ENCODE results near the gene ARHGEF17.

Gene ARHGEF17

DNA sequence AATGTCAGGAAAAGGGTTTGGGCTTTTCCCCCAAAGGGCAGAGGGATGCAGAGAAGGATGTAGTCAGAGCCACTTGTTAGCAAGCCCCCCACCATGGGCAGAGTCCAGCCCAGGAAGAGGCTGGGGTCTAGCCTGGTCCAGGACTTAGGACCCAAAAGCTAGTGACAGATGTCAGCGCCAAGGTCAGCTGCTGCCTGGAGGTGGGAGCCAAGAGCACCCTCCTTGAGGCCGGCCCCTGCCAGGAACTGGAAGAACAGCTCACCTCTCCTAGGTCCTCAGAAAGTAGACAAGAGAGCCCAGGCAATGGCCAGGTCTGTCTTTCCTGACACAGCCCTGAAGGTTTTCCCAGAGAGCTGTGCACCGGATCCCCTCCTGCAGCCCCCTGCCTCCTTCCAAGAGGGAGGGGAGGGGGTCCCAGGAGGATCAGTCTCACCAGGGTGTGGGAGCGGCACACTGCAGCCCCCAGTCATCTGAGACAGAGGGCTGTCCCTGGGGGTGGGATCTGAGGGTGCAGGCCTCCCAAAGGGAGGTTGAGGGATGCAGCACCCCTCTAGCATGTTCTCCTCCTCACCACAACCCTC lies 14.6 kb upstream of the ARHGEF17 start:
- no peak for DNase-seq

DNA sequence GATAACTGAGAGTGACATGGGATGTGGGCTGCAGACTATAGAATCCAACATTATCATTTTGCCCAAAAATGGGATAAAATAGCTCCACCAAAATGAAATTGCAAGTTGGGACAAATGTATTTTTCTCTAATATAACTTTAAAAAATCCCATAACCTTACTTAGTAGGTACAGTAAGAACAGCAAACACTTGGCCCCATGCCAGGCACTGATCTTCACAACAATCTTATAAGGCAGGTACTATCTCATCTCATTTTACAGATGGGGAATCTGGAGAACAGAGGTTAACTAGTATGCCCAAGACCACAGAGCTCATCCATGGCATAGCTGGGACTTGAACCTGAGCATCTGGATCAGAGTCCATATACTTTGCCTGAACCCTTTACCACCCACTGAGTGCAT lies 13.5 kb upstream of the ARHGEF17 start:
- DNase-seq: no peak

DNA sequence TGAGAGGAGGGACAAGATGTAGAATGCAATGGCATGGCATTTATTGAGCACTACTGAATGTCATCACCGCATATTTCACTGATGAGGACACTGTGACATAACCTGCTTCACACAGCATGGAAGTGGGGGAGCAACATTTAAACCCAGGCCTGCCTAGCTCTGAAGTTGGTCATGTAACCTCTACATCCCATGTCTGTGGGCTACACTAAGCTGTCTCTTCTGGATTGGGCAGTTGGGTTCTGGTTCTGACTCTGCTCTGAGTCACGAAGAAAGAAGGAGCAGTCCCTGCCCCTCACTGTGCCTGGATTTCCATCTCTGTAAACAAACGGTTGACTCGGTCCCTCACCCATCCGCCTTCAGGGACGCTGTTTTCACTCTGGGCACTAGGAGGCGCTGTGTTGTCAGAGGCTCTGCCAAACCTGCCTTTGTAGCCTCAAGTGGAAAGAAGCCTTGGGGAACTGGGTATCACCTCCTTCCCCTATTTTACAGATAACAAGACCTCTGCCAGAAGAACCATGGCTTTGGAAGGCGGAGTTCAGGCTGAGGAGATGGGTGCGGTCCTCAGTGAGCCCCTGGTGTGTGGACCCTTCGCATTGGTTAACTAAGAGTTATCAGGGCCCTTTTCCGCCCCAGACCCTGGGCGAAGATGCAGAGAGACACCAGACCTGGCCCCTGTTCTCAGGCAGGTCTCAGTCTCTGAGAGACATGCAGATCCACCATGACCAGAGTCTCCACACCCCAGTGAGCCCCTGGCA lies 12.7 kb upstream of the ARHGEF17 start:
- DNase-seq: peak; percentile 73

DNA sequence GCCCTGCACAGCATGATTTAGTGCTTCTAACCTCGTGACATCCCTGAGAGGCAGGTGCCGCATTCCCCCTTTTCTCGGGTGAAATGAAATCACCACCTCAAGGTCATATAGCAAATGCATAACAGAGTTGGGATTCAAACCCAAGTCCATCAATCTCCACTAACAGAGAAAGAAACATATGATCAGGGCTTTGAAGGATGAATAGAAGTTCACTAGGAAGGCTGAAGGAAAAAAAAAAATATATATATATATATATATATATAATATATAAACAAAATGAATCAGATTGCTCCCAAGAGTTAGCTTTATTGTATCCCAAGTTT lies 12.1 kb upstream of the ARHGEF17 start:
- DNase-seq: no peak

DNA sequence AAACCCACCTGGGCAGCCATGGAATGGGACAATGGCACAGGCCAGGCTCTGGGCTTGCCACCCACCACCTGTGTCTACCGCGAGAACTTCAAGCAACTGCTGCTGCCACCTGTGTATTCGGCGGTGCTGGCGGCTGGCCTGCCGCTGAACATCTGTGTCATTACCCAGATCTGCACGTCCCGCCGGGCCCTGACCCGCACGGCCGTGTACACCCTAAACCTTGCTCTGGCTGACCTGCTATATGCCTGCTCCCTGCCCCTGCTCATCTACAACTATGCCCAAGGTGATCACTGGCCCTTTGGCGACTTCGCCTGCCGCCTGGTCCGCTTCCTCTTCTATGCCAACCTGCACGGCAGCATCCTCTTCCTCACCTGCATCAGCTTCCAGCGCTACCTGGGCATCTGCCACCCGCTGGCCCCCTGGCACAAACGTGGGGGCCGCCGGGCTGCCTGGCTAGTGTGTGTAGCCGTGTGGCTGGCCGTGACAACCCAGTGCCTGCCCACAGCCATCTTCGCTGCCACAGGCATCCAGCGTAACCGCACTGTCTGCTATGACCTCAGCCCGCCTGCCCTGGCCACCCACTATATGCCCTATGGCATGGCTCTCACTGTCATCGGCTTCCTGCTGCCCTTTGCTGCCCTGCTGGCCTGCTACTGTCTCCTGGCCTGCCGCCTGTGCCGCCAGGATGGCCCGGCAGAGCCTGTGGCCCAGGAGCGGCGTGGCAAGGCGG lies 11.4 kb upstream of the ARHGEF17 start:
- DNase-seq: no peak

DNA sequence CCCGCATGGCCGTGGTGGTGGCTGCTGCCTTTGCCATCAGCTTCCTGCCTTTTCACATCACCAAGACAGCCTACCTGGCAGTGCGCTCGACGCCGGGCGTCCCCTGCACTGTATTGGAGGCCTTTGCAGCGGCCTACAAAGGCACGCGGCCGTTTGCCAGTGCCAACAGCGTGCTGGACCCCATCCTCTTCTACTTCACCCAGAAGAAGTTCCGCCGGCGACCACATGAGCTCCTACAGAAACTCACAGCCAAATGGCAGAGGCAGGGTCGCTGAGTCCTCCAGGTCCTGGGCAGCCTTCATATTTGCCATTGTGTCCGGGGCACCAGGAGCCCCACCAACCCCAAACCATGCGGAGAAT lies 10.9 kb upstream of the ARHGEF17 start:
- no peak for DNase-seq

DNA sequence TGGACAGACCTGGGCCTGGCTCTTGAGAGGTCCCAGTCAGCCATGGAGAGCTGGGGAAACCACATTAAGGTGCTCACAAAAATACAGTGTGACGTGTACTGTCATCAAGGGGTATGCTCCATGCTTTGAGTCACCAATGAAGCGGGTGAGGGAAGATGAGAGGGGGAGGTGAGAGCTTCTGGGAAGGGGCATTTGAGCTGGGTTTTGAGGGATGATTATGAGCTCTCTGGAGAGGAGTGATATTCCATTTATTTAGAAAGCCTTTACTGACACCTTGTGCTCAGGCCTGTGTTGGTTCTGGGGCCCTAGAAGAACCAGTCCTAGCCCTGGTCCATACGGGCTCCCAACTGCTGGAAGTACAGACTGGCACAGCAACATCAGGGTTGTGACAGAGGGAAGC lies 10.4 kb upstream of the ARHGEF17 start:
- no peak for DNase-seq

DNA sequence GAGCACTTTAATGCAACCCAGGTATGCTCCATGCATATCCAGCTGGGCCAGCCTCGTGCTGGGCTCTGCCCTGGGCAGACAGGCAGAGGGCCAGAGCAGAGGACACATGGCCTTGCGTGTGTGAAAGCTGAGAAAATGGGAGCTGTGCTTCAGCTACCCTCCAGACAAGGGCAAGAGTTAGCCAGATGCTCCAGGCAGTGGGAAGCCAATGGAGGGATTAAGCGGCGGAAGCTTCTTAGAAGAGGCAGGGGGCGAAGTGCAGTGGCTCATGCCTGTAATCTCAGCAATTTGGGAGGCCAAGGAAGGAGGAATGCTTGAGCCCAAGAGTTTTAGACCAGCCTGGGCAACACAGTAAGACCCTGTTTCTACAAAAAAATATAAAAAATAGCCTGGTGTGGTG lies 9.8 kb upstream of the ARHGEF17 start:
- DNase-seq: no peak

DNA sequence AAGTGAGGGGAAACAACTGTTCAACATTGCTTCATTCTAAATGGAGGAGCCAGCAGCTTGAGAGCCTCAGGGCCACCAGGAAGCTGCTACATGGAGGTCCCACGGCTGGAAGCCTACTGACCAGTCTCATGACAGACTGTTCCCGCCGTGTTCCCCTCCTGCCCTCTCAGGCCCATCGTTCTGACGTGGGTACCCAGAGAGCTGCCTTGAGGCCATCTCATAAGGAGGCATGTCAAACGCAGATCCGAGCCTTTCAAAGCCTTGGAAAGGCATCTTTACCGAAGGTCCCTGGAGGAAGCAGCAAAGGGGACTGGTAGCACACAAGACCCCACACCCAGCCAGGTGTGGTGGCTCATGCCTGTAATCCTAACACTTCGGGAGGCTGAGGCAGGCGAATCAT lies 8.3 kb upstream of the ARHGEF17 start:
- no peak for DNase-seq

DNA sequence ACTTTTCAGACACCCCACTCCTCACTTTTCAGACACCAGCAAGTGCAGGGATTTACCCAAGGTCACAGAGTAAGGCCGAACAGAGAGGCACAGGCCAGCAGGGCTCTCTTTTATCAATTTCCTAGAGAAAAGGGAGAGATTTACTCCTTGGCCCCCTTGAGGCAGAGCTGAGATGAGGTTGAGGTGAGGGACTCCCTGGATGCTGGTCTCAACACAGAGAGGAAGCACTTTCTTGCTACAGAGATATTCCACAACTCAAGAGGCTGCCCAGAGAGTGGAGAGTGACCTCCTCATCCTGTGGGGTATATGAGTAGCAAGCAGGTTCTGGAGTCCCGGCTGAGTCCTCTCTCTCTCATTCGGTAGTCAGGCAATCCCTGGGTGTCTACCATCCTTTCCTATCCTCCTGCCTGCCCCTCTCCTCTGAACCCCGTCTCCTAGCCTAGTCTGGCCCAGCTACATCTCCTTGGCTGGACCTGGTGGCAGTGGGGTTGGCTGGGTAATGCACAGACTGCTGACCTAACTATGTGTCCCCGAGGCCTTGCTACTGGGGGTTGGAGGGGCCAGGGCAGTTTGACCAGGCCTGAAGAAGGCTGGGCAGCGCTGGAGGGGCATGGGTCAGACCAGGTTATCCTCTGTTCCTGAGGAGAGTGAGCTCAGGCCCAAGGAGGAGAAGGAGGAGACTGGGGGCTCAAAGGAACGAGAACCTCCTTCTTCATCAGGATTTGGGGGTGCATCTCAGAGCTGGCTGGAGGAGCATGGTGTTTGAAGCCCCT lies 1.8 kb upstream of the ARHGEF17 start:
- DNase-seq: no peak

DNA sequence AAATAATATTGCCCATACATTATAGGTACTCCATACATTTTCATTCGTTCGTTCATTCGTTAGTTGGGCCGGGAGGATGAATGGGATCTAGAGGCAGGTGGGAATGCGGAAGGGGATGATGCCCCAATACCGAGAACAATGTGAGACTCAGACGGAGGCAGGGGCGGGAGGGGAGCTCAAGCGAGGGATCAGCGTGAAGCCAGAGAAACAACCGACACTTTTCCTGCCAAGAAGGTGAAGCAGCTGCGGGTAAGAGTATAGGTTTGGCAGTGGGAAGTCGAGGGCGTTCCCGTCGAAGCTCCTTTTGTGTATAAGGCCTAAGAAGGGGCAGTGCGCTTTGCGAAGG lies 1.1 kb upstream of the ARHGEF17 start:
- DNase-seq: no peak

DNA sequence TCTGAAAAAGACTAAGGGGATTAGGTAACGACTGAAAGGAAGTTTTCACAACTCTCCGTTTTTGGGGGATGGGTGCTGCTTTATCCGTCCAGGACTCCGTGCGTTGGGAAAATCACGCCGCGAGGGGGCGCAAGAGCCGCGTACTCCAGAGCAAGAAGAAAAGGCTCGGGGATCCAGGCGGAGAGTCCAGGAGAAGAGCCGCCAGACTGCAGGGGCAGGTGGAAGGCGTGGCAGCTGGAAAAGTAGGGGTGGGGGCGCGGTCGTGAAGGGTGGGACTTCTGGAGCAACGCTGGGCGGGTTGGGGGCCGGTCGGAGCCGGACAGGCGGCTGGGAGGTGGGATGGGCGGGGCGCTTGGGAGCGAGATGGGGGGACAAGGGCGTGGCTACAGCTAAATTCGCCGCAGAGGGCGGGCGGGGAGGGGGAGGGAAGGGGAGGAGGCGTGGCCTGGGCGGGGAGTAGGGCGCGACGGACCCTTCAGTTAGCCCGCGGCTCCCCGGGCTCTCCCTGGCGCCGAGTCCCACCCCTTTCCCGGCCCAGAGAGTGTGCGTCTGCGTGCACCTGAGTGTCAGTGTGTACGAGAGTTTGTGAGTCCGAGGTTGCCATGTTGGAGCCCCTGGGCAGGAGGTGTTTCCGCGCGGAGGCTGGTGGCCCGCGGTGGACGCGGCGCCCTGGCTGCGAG lies 613 bp upstream of the ARHGEF17 start:
- peak; percentile 95 for DNase-seq

DNA sequence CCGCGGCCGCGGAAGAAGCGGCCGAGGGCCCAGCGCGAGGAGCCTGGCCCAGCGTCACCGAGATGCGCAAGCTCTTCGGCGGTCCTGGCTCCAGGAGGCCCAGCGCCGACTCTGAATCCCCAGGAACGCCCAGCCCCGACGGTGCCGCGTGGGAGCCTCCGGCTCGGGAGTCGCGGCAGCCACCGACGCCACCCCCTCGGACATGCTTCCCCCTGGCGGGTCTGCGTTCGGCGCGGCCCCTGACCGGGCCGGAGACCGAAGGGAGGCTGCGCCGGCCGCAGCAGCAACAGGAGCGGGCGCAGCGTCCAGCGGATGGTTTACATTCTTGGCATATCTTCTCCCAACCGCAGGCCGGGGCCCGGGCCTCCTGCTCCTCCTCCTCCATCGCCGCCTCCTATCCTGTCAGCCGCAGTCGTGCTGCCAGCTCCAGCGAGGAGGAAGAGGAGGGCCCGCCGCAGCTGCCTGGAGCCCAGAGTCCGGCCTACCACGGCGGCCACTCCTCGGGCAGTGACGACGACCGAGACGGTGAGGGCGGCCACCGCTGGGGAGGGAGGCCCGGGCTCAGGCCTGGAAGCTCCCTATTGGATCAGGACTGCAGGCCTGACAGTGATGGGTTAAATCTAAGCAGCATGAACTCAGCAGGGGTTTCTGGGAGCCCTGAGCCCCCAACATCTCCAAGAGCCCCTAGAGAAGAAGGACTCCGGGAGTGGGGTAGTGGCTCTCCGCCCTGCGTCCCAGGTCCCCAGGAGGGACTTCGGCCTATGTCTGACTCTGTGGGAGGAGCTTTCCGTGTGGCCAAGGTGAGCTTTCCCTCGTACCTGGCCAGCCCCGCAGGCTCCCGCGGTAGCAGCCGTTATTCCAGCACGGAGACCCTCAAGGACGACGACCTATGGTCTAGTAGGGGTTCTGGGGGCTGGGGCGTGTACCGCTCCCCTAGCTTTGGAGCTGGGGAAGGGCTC lies 1.2 kb downstream of the ARHGEF17 start:
- peak; percentile 4 for DNase-seq

DNA sequence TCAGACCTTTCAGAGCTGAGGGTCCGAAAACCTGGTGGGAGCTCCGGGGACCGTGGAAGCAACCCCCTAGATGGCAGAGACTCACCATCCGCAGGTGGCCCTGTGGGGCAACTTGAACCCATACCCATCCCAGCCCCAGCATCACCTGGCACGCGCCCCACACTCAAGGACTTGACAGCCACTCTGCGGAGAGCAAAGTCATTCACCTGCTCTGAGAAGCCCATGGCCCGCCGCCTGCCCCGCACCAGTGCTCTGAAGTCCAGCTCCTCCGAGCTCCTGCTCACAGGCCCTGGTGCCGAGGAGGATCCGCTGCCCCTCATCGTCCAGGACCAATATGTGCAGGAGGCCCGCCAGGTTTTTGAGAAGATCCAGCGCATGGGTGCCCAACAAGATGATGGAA lies 2.0 kb downstream of the ARHGEF17 start:
- DNase-seq: no peak

DNA sequence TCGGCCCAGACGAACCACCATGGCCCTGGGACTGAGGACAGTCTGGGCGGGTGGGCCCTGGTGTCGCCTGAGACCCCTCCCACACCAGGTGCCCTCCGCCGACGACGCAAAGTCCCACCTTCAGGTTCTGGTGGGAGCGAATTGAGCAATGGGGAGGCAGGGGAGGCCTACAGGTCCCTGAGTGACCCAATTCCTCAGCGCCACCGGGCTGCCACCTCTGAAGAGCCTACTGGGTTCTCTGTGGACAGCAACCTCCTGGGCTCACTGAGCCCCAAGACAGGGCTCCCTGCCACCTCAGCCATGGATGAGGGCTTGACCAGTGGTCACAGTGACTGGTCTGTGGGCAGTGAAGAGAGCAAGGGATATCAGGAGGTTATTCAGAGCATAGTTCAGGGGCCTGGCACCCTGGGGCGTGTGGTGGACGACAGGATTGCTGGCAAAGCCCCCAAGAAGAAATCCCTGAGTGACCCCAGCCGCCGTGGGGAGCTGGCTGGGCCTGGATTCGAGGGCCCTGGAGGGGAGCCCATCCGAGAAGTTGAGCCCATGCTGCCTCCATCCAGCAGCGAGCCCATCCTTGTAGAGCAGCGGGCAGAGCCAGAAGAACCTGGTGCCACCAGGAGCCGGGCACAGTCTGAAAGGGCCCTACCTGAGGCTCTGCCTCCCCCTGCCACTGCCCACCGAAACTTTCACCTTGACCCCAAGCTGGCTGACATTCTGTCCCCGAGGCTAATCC lies 2.8 kb downstream of the ARHGEF17 start:
- DNase-seq: no peak

DNA sequence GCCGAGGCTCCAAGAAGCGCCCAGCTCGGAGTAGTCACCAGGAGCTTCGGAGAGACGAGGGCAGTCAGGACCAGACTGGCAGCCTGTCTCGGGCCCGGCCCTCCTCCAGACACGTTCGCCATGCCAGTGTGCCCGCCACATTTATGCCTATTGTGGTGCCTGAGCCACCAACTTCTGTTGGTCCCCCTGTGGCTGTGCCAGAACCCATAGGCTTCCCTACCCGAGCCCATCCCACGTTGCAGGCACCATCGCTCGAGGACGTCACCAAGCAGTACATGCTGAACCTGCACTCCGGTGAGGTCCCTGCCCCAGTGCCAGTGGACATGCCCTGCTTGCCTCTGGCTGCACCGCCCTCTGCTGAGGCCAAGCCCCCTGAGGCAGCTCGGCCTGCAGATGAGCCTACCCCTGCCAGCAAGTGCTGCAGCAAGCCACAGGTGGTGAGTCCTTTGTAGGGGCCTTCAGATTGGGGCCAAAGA lies 3.4 kb downstream of the ARHGEF17 start:
- no peak for DNase-seq

DNA sequence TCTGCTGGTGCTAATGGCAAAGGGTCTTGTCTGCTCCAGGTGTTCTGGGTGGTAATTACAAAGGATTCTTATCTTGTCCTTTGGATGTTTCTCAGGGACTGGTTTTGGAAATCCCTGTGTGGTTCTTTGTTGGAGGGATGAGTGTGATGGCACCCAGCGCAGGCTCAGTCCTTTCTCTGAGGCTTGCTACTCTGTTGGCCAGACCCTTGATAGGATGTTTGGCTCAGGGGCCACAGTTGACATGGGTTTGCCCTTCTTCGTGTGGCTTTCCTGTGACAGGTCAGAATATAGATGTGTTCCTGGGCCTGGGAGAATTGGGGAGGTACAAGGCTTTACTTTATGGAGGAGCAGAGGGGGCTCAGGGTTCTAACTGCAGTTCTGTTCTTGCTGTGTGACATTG lies 4.0 kb downstream of the ARHGEF17 start:
- DNase-seq: no peak

DNA sequence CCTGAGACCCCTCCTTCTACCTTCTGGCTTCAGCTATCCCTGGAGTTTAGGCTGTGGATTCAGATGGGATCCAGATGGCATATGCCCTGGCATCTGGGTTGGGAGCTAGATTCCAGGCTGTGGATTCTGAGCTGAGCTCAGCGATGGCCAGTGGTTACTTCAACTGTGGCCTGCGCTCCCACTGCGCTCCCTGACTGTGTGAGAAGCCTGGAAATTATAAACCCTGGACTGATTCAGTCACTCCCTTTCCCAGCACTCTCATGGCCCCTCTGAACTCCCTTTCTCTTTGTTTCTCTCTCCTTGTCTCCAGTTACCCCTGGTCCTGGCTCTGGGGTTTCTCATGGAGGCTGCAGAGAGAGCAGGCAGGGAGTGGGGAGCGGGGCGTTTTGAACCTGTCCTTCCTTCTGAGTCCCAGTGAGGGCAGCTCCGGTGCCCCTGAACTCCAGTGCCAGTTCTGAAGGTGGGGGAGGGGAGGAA lies 4.8 kb downstream of the ARHGEF17 start:
- no peak for DNase-seq

DNA sequence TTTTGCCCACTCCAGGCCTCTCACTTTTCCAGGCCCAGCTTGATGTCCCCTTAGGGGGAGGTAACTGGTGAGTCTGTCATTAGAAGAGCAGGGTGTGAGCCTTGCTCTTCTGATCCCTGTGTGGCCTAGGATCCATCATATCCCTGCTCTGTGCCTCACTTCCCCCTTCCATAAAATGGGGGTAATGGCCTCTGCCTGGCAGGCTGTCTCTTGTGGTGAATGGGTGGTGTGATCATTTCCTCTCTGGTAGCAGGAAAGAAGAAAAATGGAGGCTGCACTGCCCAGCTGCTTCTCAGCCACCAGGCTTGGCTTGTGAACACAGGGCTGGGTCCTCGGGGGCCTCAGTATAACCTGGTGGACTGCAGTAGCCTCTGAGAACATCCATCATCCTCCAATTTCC lies 5.6 kb downstream of the ARHGEF17 start:
- no peak for DNase-seq

DNA sequence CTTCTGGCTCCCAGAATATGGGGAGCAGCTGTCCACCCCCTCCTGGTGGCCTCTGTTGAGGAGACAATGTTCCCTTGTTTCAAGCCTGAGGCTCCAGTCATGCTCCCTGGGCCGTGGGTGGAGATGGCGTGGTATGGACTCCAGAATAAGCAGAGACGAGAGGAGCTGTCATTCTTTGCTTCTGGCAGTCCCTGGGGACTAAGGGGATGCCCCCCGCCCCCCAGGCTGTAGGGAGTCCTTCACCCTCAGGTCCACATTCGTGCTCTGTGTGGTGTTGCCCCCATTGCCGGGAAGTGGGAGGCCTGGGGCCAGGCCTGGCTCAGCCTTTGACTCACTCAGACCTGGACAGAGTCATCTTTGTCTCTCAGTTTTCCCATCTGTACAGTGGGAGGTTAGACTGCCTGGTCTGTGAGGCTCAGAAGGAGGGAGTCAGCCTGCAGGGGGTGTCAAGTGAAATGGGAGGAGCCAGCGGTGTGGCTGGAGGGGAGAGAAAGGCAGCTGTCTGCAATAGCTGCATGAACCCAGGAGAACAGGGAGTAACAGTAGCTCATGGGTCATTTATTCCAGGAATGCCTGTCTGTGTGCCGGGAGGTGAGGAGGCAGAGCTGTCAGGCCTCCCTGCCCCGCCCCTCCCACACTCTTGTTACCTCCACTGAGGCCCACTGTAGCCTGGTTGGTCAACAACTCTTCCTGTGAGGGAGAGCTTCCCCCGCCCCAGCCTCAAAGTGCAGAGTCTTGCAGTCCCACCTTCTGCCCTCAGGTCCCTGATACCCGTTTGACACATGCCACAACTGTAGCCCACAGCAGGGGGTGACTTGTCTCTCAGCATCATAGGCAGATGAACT lies 6.3 kb downstream of the ARHGEF17 start:
- DNase-seq: no peak
